H1 (cell line): ENCODE measurements around the gene HEBP2. TPM values are rescaled to one million over a fixed set of nuclear protein-coding genes. Genes with fewer than 3 reads are reported as not detected.

Experiments used
- CTCF ChIA-PET: fragments of 300-600 bp; sonication (Branson Sonifier 250); formaldehyde crosslinking; loops from one replicate; lab custom pipeline; 2021; ENCODE audit not compliant: partially characterized antibody; lab: Charles Lee
- POLR2A ChIA-PET: fragments of 300-600 bp; sonication (Branson Sonifier 250); formaldehyde crosslinking; loops from one replicate; lab custom pipeline; 2021; ENCODE audit warnings: inconsistent platforms; ENCODE audit not compliant: partially characterized antibody; lab: Charles Lee
- DNase-seq, 2 experiments: peaks; one replicate each; pipeline versions ENCODE4 v3.0.0 to v3.0.0-alpha.2; 2010 to 2022; ENCODE audit warnings: low spot score in 2 of 2, low read depth in 1 of 2, mixed read lengths in 1 of 2
- FAIRE-seq: peaks from 2 replicates; lab custom pipeline; 2011; peaks lifted over from hg19 to GRCh38; lab: Jason Lieb, UNC
- H2AFZ ChIP-seq: 2 replicates; pipeline ENCODE4 v1.8.1; 2012; ENCODE audit warnings: low read length, inconsistent platforms
- H2AK5ac ChIP-seq: 2 replicates; pipeline ENCODE4 v1.6.1; 2013; ENCODE audit warnings: low read depth, low read length
- H2BK120ac ChIP-seq: replicated peaks from 2 replicates; pipeline ENCODE3; 2013; ENCODE audit warnings: low read depth, low read length, inconsistent platforms
- H2BK12ac ChIP-seq: 2 replicates; pipeline ENCODE4 v1.6.1; 2013; ENCODE audit warnings: low read depth, low read length
- H2BK15ac ChIP-seq: 2 replicates; pipeline ENCODE4 v1.6.1; 2013; ENCODE audit warnings: low read length
- H2BK20ac ChIP-seq: 2 replicates; pipeline ENCODE4 v1.6.1; 2013; ENCODE audit warnings: low read length
- H2BK5ac ChIP-seq: 2 replicates; pipeline ENCODE4 v1.6.1; 2013; ENCODE audit warnings: low read depth, low read length
- H3K14ac ChIP-seq: 2 replicates; pipeline ENCODE4 v1.6.1; 2013; ENCODE audit warnings: inconsistent platforms; ENCODE audit not compliant: insufficient read length
- H3K18ac ChIP-seq: 2 replicates; pipeline ENCODE4 v1.6.1; 2013; ENCODE audit warnings: low read length; ENCODE audit errors: extremely low read depth
- H3K23ac ChIP-seq: 2 replicates; pipeline ENCODE4 v1.6.1; 2013; ENCODE audit warnings: inconsistent platforms; ENCODE audit not compliant: insufficient read length
- H3K23me2 ChIP-seq: 2 replicates; pipeline ENCODE4 v1.6.1; 2013; ENCODE audit warnings: low read depth, low read length
- H3K27ac ChIP-seq: 2 replicates; pipeline ENCODE4 v1.6.1; 2011; ENCODE audit warnings: low read depth, low read length, inconsistent platforms
- H3K27me3 ChIP-seq, 4 experiments: replicated peaks in 1 of 4; 1 replicate in 1 of 4; 2 replicates in 3 of 4; pipeline versions ENCODE4 v1.6.1 to v1.8.1; 2011 to 2013; ENCODE audit warnings: low read length in 3 of 4, mild to moderate bottlenecking in 3 of 4, inconsistent platforms in 2 of 4, mixed read lengths in 2 of 4, moderate library complexity in 1 of 4; ENCODE audit not compliant: control insufficient read depth in 3 of 4, insufficient read depth in 3 of 4; ENCODE audit errors: extremely low read depth in 1 of 4
- H3K36me3 ChIP-seq, 4 experiments: 2 replicates each; pipeline versions ENCODE4 v1.6.1 to v1.8.1; 2011 to 2013; ENCODE audit warnings: mild to moderate bottlenecking in 4 of 4, low read length in 3 of 4, moderate library complexity in 2 of 4, control low read depth in 1 of 4, inconsistent platforms in 1 of 4; ENCODE audit not compliant: insufficient read depth in 4 of 4, control insufficient read depth in 2 of 4
- H3K4ac ChIP-seq: replicated peaks from 2 replicates; pipeline ENCODE3; 2013; ENCODE audit warnings: low read length, low read depth, mixed read lengths, inconsistent platforms; ENCODE audit not compliant: insufficient read length
- H3K4me1 ChIP-seq, 4 experiments: replicated peaks in 1 of 4; 1 replicate in 1 of 4; 2 replicates in 3 of 4; pipeline versions ENCODE4 v1.6.1 to v1.8.1; 2011 to 2013; ENCODE audit warnings: low read length in 3 of 4, inconsistent platforms in 2 of 4, mixed read lengths in 1 of 4; ENCODE audit not compliant: insufficient read depth in 4 of 4, control insufficient read depth in 3 of 4
- H3K4me2 ChIP-seq, 2 experiments: 2 replicates each; pipeline versions ENCODE4 v1.6.1 to v1.8.1; 2011 to 2013; ENCODE audit warnings: low read depth in 2 of 2, low read length in 2 of 2, control low read depth in 1 of 2, inconsistent platforms in 1 of 2, mild to moderate bottlenecking in 1 of 2; ENCODE audit not compliant: insufficient read depth in 1 of 2
- H3K4me3 ChIP-seq, 4 experiments: fragments of 200-600, 300-600 bp in 1 of 4; sonication (generic), shearing (Covaris generic), sonication (Bioruptor Twin) in 1 of 4; 2 replicates each; pipeline versions ENCODE4 v1.5.1 to v1.8.1; 2011 to 2016; ENCODE audit warnings: low read length in 4 of 4, low read depth in 3 of 4, control low read depth in 2 of 4, inconsistent platforms in 2 of 4, mild to moderate bottlenecking in 2 of 4, mixed read lengths in 1 of 4, moderate library complexity in 1 of 4; ENCODE audit not compliant: insufficient read depth in 2 of 4; ENCODE audit errors: extremely low read depth in 1 of 4
- H3K56ac ChIP-seq: replicated peaks from 2 replicates; pipeline ENCODE3; 2013; ENCODE audit warnings: low read depth, mild to moderate bottlenecking, mixed read lengths, low read length, inconsistent platforms; ENCODE audit not compliant: insufficient read length
- H3K79me1 ChIP-seq: 2 replicates; pipeline ENCODE4 v1.6.1; 2013; ENCODE audit warnings: low read depth, low read length, control low read depth
- H3K79me2 ChIP-seq, 2 experiments: 2 replicates each; pipeline versions ENCODE4 v1.6.1 to v1.8.1; 2012 to 2013; ENCODE audit warnings: low read length in 2 of 2, mild to moderate bottlenecking in 2 of 2, inconsistent platforms in 1 of 2; ENCODE audit not compliant: insufficient read depth in 2 of 2, control insufficient read depth in 1 of 2
- H3K9ac ChIP-seq, 4 experiments: replicated peaks in 1 of 4; 1 replicate in 1 of 4; 2 replicates in 3 of 4; pipeline versions ENCODE4 v1.6.1 to v1.8.1; 2011 to 2013; ENCODE audit warnings: low read depth in 3 of 4, low read length in 3 of 4, control low read depth in 2 of 4, mild to moderate bottlenecking in 2 of 4, moderate library complexity in 2 of 4, inconsistent platforms in 1 of 4; ENCODE audit errors: extremely low read depth in 1 of 4
- H3K9me3 ChIP-seq, 2 experiments: 2 replicates each; pipeline versions ENCODE4 v1.6.1 to v1.8.1; 2012 to 2013; ENCODE audit warnings: mild to moderate bottlenecking in 2 of 2, moderate library complexity in 2 of 2, control low read depth in 1 of 2, inconsistent platforms in 1 of 2, low read depth in 1 of 2, low read length in 1 of 2, mixed read lengths in 1 of 2; ENCODE audit not compliant: insufficient read depth in 2 of 2
- H4K20me1 ChIP-seq, 2 experiments: replicated peaks in 1 of 2; 2 replicates each; pipeline versions ENCODE3 to v1.8.1; 2011 to 2013; ENCODE audit warnings: inconsistent platforms in 2 of 2, low read length in 2 of 2, mild to moderate bottlenecking in 1 of 2; ENCODE audit not compliant: insufficient read depth in 2 of 2, control insufficient read depth in 1 of 2
- H4K5ac ChIP-seq: 2 replicates; pipeline ENCODE4 v1.6.1; 2013; ENCODE audit warnings: low read length, low read depth, mixed read lengths, inconsistent platforms; ENCODE audit not compliant: insufficient read length
- H4K8ac ChIP-seq: 2 replicates; pipeline ENCODE4 v1.8.0; 2013; ENCODE audit warnings: mild to moderate bottlenecking, moderate library complexity, low read length, inconsistent platforms; ENCODE audit not compliant: insufficient read depth; ENCODE audit errors: extremely low read depth
- H4K91ac ChIP-seq: replicated peaks from 2 replicates; pipeline ENCODE3; 2013; ENCODE audit warnings: low read length, mixed read lengths, inconsistent platforms; ENCODE audit not compliant: insufficient read length
- FOSL1 ChIP-seq: IDR thresholded peaks from 2 replicates; pipeline ENCODE4 v1.6.1; 2011; ENCODE audit warnings: mild to moderate bottlenecking, low read depth, low read length, moderate library complexity; ENCODE audit not compliant: insufficient read depth
- HDAC2 ChIP-seq, 2 experiments: fragments of 300-600 bp in 1 of 2; sonication (generic) in 1 of 2; IDR thresholded peaks; 2 replicates each; pipeline ENCODE4 v1.6.1; 2011 to 2012; ENCODE audit warnings: low read depth in 2 of 2, low read length in 2 of 2, mild to moderate bottlenecking in 2 of 2, moderate library complexity in 2 of 2, borderline replicate concordance in 1 of 2, inconsistent platforms in 1 of 2
- HDAC6 ChIP-seq: IDR thresholded peaks from one replicate; pipeline ENCODE4 v1.7.1; 2012; ENCODE audit warnings: low read depth, mild to moderate bottlenecking, inconsistent platforms, low read length, moderate library complexity
- MAX ChIP-seq: IDR thresholded peaks from 2 replicates; pipeline ENCODE4 v1.6.1; 2012; ENCODE audit warnings: inconsistent platforms
- POU5F1 ChIP-seq: IDR thresholded peaks from 2 replicates; pipeline ENCODE4 v1.6.1; 2011; ENCODE audit warnings: low read depth, mild to moderate bottlenecking, low read length, moderate library complexity
- RBBP5 ChIP-seq: IDR thresholded peaks from 2 replicates; pipeline ENCODE4 v1.7.1; 2012; ENCODE audit warnings: low read depth, mild to moderate bottlenecking, inconsistent platforms, low read length, moderate library complexity, borderline replicate concordance
- RFX5 ChIP-seq: IDR thresholded peaks from 2 replicates; pipeline ENCODE4 v1.6.1; 2011; ENCODE audit warnings: low read depth, low read length, improper control_type of control experiment, borderline replicate concordance
- SAP30 ChIP-seq: fragments of 300-600 bp; sonication (generic); IDR thresholded peaks from 2 replicates; pipeline ENCODE4 v1.7.1; 2012; ENCODE audit warnings: low read length, moderate library complexity, mild to moderate bottlenecking, inconsistent platforms; ENCODE audit not compliant: insufficient read depth, insufficient replicate concordance
- SUZ12 ChIP-seq: fragments of 200-600 bp; sonication (generic); IDR thresholded peaks from 2 replicates; pipeline ENCODE4 v1.6.1; 2012; ENCODE audit warnings: mild to moderate bottlenecking, inconsistent platforms, low read length, moderate library complexity, mixed read lengths
- TAF1 ChIP-seq: IDR thresholded peaks from 2 replicates; pipeline ENCODE4 v1.6.1; 2011; ENCODE audit warnings: mild to moderate bottlenecking, low read depth, low read length
- TEAD4 ChIP-seq: IDR thresholded peaks from 2 replicates; pipeline ENCODE4 v1.6.1; 2012; ENCODE audit warnings: low read depth, low read length, inconsistent platforms, mixed read lengths
- WGBS, 2 experiments: shearing (Covaris generic) in 1 of 2; methylation state at CpG; one replicate each; pipeline versions ENCODE4 v1.1.6 to v1.1.7; 2013 to 2015; ENCODE audit warnings: low lambda C conversion rate in 2 of 2, mixed read lengths in 2 of 2, inconsistent platforms in 1 of 2, low coverage in 1 of 2, missing lambda C conversion rate in 1 of 2; ENCODE audit not compliant: insufficient replicate concordance in 2 of 2, insufficient coverage in 1 of 2, insufficient read length in 1 of 2; ENCODE audit errors: extremely low coverage in 1 of 2, missing lambda C conversion rate in 1 of 2; 5-methylcytosine and 5-hydroxymethylcytosine counted together
- polyA plus RNA-seq, 7 experiments: library from polyadenylated mRNA; depleted of rRNA in 3 of 7; stranded (reverse) in 5 of 7; unstranded in 2 of 7; fragments of >200 nt in 5 of 7; fragments of 200-250 nt in 2 of 7; gene quantifications; 1 replicate in 5 of 7; 2 replicates in 1 of 7; 4 replicates in 1 of 7; pipeline versions ENCODE4 v1.2.1 to v1.2.3, GENCODE V29; 2011 to 2013; ENCODE audit warnings: missing spikeins in 2 of 7, mixed read lengths in 2 of 7
- total RNA-seq: library from RNA; stranded (reverse); fragmentation: NEBNext Ultra II Directional; extraction: Animal tissue kit (Norgen Biotek cat#: 25700); gene quantifications from 2 replicates; pipeline ENCODE4 v1.2.1, GENCODE V29; 2021

Gene HEBP2
- total and polyA plus RNA-seq, 2 of the 8 experiments (the other 6 are each of a cell fraction or from before 2014, with no cell fraction given) = 6.5 to 37.9 TPM

- Histone ChIP-seq H3K23ac (no peak overlapping the region), H3K4ac (no peak overlapping the region), H2AFZ (no peak overlapping the region), H3K36me3 (peaks cover 2 to 14% (median 7%) of the 10 kb centered on the region in 4 experiments; a peak in 6 of 8 replicates), H2BK5ac (no peak overlapping the region), H3K4me1 (no peaks in the 10 kb centered on the region), H4K20me1 (no peaks in the 10 kb centered on the region), H3K79me2 (no peaks in the 10 kb centered on the region), H2AK5ac (no peak overlapping the region), H3K27ac (no peak overlapping the region), H4K5ac (no peak overlapping the region), H3K27me3 (no peaks in the 10 kb centered on the region), H3K18ac (no peak overlapping the region), H3K23me2 (no peaks in the 10 kb centered on the region), H2BK20ac (no peak overlapping the region), H4K8ac (no peak overlapping the region), H3K9ac (no peak overlapping the region), H3K79me1 (no peaks in the 10 kb centered on the region), H2BK15ac (no peak overlapping the region), H2BK120ac (no peak overlapping the region), H3K9me3 (no peaks in the 10 kb centered on the region), H3K4me2 (no peak overlapping the region), H3K14ac (no peak overlapping the region), H2BK12ac (no peak overlapping the region), H3K4me3 (no peak overlapping the region), H3K56ac (no peak overlapping the region), H4K91ac (no peak overlapping the region)
- ChIA-PET POLR2A (no interaction called here), CTCF (interaction anchor here (0.7 to 1.3 kb wide), 4 partner anchors 10 to 309 kb away, joined by 3 to 4 read pairs (median 3); no protein-coding TSS in a partner anchor)
- FAIRE-seq (no peak), DNase-seq (no peak)
- WGBS, 2 experiments = 91% methylated on average over 3 of the region's 3 CpGs; no CpG with 5 or more reads in 1 of the 2 experiments
- TF ChIP-seq SAP30 = no peak
- no peak for TF ChIP-seq RBBP5
- TF ChIP-seq SUZ12 = no peak
- TF ChIP-seq MAX = no peak
- TF ChIP-seq HDAC2 (IDR thresholded peaks at IDR 0.05; ENCODE audit: borderline replicate concordance in 1 of 2, low read depth in 2 of 2, low read length in 2 of 2) = no peak
- no peak for TF ChIP-seq HDAC6
- TF ChIP-seq TEAD4 = no peak
- TF ChIP-seq POU5F1 = no peak
- TF ChIP-seq RFX5 = no peak
- no peak for TF ChIP-seq TAF1
- no peak for TF ChIP-seq FOSL1
Measured at GRCh38 chr6:138418118-138418742, 14.2 kb downstream of the HEBP2 start.
